HFFc6 (cell line): ENCODE data around the gene SPRED2. TPM values are rescaled to one million over a fixed set of nuclear protein-coding genes. Genes with fewer than 3 reads are reported as not detected.

Experiments used
- DNase-seq: peaks from one replicate; pipeline ENCODE4 v3.0.0-alpha.2; 2018
- H3K27ac Mint-ChIP-seq: 2 replicates; pipeline ENCODE4 v1.8.0; 2020; ENCODE audit warnings: mild to moderate bottlenecking, mixed read lengths
- H3K27me3 Mint-ChIP-seq: 2 replicates; pipeline ENCODE4 v1.8.0; 2021; ENCODE audit warnings: mild to moderate bottlenecking, moderate library complexity, mixed read lengths; ENCODE audit not compliant: insufficient read depth
- H3K36me3 Mint-ChIP-seq: 2 replicates; pipeline ENCODE4 v1.8.0; 2021; ENCODE audit warnings: low read depth, mixed read lengths
- H3K4me1 Mint-ChIP-seq: 2 replicates; pipeline ENCODE4 v1.8.0; 2020; ENCODE audit warnings: low read depth, mixed read lengths
- H3K4me3 Mint-ChIP-seq: 2 replicates; pipeline ENCODE4 v1.8.0; 2020; ENCODE audit warnings: mild to moderate bottlenecking, moderate library complexity, mixed read lengths
- H3K9me3 Mint-ChIP-seq: 2 replicates; pipeline ENCODE4 v1.8.0; 2020; ENCODE audit warnings: mild to moderate bottlenecking, mixed read lengths
- total RNA-seq, 6 experiments: library from RNA; stranded (reverse); fragmentation: NEBNext Ultra II Directional; extraction: Animal tissue kit (Norgen Biotek cat#: 25700); gene quantifications; 2 replicates in 1 of 6; 3 replicates in 5 of 6; pipeline ENCODE4 v1.2.3, GENCODE V29; 2021
- TF ChIP-seq, protein P1 (sequence below): fragments of 200-600 bp; sonication (generic); IDR thresholded peaks from 2 replicates; pipeline ENCODE4 v1.5.0; 2021; ENCODE audit warnings: antibody characterized with exemption, mild to moderate bottlenecking

The SPRED2 gene
- total RNA-seq, 6 experiments from 2014 or later, result 28.7 to 38.5 (median 33.3) TPM

DNA sequence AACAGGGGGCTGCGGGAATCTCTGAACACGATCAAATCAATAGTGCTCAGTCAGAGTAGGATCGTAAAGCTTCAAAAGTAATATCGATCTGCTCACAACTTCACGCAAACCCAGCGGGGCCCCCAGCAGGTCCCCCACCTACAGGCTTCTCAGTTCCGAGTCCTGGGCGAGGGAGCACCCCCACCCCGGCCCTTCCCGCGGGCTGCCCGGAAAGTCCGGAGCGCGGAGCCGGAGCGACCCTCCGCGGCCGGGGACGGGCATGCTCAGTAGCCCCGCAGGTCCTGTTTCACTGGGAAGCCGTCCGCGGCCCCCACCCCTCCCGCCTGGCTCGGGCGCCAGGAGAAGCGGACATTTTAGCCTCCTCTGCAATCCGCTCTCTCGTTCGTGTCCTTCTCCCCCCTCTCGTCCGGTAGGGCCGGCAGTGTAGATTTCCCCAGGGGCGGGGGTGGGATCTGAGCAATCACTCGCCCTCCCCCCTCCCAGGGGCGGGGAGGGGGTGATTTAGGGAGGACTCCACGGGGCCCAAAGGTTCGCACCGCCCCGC is 3.3 kb upstream of the SPRED2 start:
- H3K9me3 Mint-ChIP-seq, result no peaks in the 10 kb centered on the region
- H3K27ac Mint-ChIP-seq, result peak overlapping the region; percentile 99
- H3K27me3 Mint-ChIP-seq, result peaks cover 5% of the 10 kb centered on the region
- TF ChIP-seq, protein P1, sequence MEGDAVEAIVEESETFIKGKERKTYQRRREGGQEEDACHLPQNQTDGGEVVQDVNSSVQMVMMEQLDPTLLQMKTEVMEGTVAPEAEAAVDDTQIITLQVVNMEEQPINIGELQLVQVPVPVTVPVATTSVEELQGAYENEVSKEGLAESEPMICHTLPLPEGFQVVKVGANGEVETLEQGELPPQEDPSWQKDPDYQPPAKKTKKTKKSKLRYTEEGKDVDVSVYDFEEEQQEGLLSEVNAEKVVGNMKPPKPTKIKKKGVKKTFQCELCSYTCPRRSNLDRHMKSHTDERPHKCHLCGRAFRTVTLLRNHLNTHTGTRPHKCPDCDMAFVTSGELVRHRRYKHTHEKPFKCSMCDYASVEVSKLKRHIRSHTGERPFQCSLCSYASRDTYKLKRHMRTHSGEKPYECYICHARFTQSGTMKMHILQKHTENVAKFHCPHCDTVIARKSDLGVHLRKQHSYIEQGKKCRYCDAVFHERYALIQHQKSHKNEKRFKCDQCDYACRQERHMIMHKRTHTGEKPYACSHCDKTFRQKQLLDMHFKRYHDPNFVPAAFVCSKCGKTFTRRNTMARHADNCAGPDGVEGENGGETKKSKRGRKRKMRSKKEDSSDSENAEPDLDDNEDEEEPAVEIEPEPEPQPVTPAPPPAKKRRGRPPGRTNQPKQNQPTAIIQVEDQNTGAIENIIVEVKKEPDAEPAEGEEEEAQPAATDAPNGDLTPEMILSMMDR, result peak; percentile 50
- peaks cover 32% of the 10 kb centered on the region for H3K4me1 Mint-ChIP-seq
- peak overlapping the region; percentile 96 for H3K4me3 Mint-ChIP-seq
- H3K36me3 Mint-ChIP-seq, result no peaks in the 10 kb centered on the region
- peak; percentile 80 for DNase-seq

DNA sequence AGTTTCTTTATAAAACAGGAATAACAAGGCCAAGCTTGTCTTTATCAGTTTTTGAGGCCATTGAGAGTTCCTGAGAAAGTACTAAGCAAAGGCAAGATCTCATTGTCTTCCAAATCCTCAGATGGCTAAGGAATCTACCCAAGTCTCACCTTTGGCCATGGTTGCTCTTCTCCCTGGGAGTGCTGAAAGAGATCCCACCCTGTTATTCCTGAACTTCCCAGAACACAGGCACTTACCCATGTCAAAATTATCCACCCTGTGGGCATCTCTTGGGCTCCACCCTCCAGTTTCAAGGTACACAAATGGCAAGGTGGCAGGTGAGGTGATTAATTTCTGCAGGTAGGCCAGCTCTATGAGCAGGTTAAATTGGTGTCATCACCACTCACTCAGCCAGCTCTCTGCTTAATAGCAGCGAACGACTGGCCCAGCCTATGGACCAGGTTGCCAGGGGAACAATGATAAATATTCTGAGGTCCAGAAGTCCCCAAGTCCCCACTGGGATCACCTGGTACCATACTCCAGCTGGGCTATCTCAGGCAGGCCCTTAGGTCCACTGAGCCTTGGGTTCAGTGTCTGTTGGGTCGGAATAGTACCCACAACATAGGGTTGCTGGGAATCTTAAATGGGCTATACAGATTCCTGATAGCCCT is 2.3 kb upstream of the SPRED2 start:
- no peak for DNase-seq
- no peaks in the 10 kb centered on the region for H3K36me3 Mint-ChIP-seq
- no peaks in the 10 kb centered on the region for H3K9me3 Mint-ChIP-seq
- peak overlapping the region; percentile 99 for H3K27ac Mint-ChIP-seq
- TF ChIP-seq, protein P1, result no peak
- H3K4me3 Mint-ChIP-seq, result peak overlapping the region; percentile 96
- peaks cover 37% of the 10 kb centered on the region for H3K4me1 Mint-ChIP-seq
- peaks cover 5% of the 10 kb centered on the region for H3K27me3 Mint-ChIP-seq

DNA sequence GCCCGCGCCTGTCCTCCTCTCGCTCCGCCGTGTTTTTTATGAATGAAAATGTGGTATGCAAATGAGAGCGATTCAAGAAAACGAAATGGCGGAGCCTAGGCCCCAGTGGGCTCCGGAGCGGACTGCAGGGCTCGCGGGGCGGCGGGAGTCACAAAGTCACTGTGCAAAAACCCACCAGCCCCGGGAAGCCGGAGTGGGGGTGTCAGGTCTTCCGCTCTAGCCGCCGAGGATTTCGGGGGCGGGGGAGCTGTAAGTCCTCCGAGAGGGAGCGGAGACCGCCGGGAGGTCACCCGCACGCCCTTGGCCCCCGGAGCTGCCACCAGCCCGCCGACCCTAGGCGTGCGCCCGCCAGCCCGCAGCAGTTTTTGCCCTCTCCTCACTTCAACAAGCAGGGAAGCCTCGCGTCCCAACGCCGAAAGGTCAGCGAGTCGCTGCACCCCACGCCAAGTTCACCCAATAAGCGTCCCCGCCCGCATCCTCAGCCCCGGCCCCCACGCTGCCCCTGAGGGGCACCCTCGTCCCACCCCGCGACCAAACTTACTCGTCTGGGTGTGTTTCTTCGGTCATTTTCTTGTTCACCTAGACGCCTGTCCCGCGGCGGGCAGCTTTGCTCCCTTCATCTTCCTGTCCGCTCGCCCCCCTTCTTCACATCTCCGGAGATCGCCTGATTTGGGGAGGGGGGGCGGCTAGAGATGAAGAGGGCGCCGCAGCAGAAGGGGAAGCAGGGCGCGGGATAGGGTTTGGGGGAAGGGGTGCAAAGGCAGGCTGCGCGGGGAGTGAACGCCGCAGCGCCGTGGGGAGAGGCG is 775 bp downstream of the SPRED2 start:
- peak overlapping the region; percentile 87 for H3K27ac Mint-ChIP-seq
- peaks cover 35% of the 10 kb centered on the region for H3K4me1 Mint-ChIP-seq
- TF ChIP-seq, protein P1, result no peak
- H3K27me3 Mint-ChIP-seq, result peaks cover 2% of the 10 kb centered on the region; the same call in 1 of the 2 replicates
- H3K9me3 Mint-ChIP-seq, result no peaks in the 10 kb centered on the region
- DNase-seq, result peak; percentile 39
- no peaks in the 10 kb centered on the region for H3K36me3 Mint-ChIP-seq
- peak overlapping the region; percentile 94 for H3K4me3 Mint-ChIP-seq

DNA sequence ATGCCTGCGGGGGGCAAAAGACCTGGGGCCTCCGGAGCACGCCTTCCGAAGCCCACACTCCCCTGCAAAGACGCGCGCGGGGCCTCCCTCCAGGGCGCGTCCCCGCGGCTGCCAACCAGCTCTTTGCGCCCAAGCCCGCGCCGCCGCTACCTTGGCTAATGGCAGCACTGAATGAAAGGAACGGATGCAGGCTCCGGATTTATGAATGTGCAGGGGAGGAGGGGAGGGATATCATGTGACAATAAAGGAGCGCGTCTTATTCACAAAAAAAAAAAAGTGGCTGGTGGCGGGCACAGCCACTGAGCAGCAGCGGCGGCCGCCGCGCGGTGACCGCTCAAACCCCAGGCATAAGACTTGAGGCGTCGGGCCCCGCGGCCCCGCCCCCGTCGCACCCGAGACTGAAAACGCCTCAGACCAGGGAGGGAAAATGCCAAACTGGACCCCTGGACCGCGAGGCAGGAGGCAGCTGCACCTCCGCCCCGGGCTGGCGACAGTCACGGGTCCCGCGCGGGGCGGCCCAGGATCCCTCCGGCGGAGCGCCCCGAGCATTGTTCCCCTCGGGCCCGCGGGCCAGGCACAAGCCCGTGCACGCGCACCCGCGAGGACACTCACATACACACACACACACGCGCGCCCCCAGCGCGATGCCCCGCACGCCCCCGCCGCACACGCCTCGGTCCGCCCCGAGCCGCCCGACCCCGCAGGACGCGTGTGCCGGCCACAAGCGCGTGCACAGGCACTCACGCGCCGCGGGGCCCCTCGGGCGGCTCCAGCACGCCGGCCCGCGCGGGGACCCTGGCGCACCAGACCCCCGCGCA is 1.6 kb downstream of the SPRED2 start:
- Mint-ChIP-seq H3K9me3 (no peaks in the 10 kb centered on the region), H3K27ac (peak overlapping the region; percentile 87), H3K27me3 (no peaks in the 10 kb centered on the region; the same call in 1 of the 2 replicates), H3K4me3 (peak overlapping the region; percentile 94), H3K4me1 (peaks cover 39% of the 10 kb centered on the region), H3K36me3 (no peaks in the 10 kb centered on the region)
- TF ChIP-seq, protein P1, result no peak
- DNase-seq, result peak; percentile 41
